ENCODE data around the gene LGR5.
A peak's percentile ranks its signal among the peaks of the same experiment; 100 is the strongest.

Gene LGR5

GRCh38 chr12:71440345-71440762 is 756 bp downstream of the LGR5 start:
- DNase-seq, result peak; percentile 70

GRCh38 chr12:71440763-71441748 is 1.5 kb downstream of the LGR5 start:
- DNase-seq, result peak; percentile 74

GRCh38 chr12:71441836-71442566 is 2.4 kb downstream of the LGR5 start:
- DNase-seq, result no peak

GRCh38 chr12:71442567-71442931 is 3.0 kb downstream of the LGR5 start:
- no peak for DNase-seq

GRCh38 chr12:71445071-71445470 is 5.5 kb downstream of the LGR5 start:
- no peak for DNase-seq

GRCh38 chr12:71447691-71448132 is 8.1 kb downstream of the LGR5 start:
- DNase-seq, result no peak

- DNase-seq, result no peak
Observed at GRCh38 chr12:71448150-71448581, 8.6 kb downstream of the LGR5 start.

- DNase-seq, result no peak
Observed at GRCh38 chr12:71449373-71450070, 9.9 kb downstream of the LGR5 start.

GRCh38 chr12:71452006-71452405 is 12.4 kb downstream of the LGR5 start:
- no peak for DNase-seq

GRCh38 chr12:71455028-71455737 is 15.6 kb downstream of the LGR5 start:
- DNase-seq, result no peak

GRCh38 chr12:71456316-71456715 is 16.7 kb downstream of the LGR5 start:
- no peak for DNase-seq

- DNase-seq, result no peak
Observed at GRCh38 chr12:71456990-71457389, 17.4 kb downstream of the LGR5 start.

GRCh38 chr12:71460318-71460717 is 20.7 kb downstream of the LGR5 start:
- DNase-seq, result no peak

GRCh38 chr12:71460850-71461609 is 21.4 kb downstream of the LGR5 start:
- peak; percentile 62 for DNase-seq

GRCh38 chr12:71461787-71462328 is 22.3 kb downstream of the LGR5 start:
- DNase-seq, result no peak

GRCh38 chr12:71465796-71466195 is 26.2 kb downstream of the LGR5 start:
- no peak for DNase-seq

GRCh38 chr12:71469258-71469750 is 29.7 kb downstream of the LGR5 start:
- peak; percentile 95 for DNase-seq

- DNase-seq, result no peak
Observed at GRCh38 chr12:71472441-71472911, 32.9 kb downstream of the LGR5 start.

- DNase-seq, result no peak
Observed at GRCh38 chr12:71474791-71475190, 35.2 kb downstream of the LGR5 start.

- DNase-seq, result peak; percentile 77
Observed at GRCh38 chr12:71475280-71475679, 35.7 kb downstream of the LGR5 start.

GRCh38 chr12:71476513-71476912 is 36.9 kb downstream of the LGR5 start:
- peak; percentile 84 for DNase-seq

Data from islet precursor cell (in vitro differentiated cells).